D341Med (cell line): ENCODE results near the gene SLCO4A1.

ENCODE experiments used
- DNase-seq: peaks from one replicate; pipeline ENCODE4 v3.0.0; 2012; ENCODE audit warnings: low spot score

The SLCO4A1 gene

DNA sequence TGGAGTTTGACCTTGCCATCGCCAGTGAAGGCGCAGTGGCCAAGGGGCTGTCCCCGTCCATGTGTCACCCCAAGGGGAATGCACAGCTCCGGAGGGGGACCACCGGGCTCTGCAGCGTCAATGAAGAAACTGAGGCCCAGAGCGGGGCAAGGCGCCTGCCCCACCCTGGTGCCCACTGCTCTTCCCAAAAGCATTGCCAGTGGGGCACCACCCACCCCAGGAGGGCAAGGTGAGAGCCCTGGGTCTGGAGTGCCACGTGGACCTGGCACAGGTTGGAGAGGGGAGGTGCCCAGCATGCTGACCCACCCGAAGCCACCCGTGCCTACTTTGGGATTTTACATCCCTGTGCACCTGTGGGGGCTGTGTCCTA is 74.6 kb downstream of the SLCO4A1 start:
- DNase-seq, result no peak

GRCh38 chr20:62717933-62718332 is 75.6 kb downstream of the SLCO4A1 start:
- DNase-seq, result no peak

DNA sequence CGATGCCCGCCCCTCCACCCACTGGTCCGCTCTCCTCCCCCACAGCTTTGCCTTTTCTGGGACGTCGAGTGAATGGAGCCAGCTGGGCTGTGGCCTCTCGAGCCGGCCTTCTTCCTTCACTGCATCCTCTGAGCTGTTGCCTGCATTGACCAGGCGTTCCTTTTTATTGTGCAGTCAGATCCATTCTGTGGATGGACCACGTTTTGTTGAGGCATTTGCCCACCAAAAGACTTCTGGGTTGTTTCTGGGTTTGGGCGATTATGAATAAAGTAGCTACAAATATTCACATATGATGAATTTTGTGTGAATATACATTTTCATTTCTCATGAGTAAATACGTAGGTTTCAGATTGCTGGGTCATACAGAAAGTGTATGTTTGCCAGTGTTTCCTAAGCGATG is 76.2 kb downstream of the SLCO4A1 start:
- DNase-seq, result no peak

- DNase-seq, result no peak
Measured at GRCh38 chr20:62719250-62719935, 77.1 kb downstream of the SLCO4A1 start.
